Lower lobe of right lung (tissue), 2 donors: Measurements from ENCODE around the gene TMED6. TPM values are rescaled to one million over a fixed set of nuclear protein-coding genes. Genes with fewer than 3 reads are reported as not detected.

Experiments
- ATAC-seq, 2 donors: fragments of 200-7000 bp; cut with Tn5 transposase; one replicate each; pipeline ENCODE4 v1.9.1; 2020 to 2022; ENCODE audit warnings: mild to moderate bottlenecking in 2 of 2, moderate library complexity in 2 of 2
- DNase-seq: peaks from one replicate; pipeline ENCODE4 v3.0.0-alpha.2; 2020
- H3K27ac ChIP-seq: fragments of 200-600 bp; one replicate; pipeline ENCODE4 v1.8.0; 2022
- H3K27me3 ChIP-seq: fragments of 200-600 bp; one replicate; pipeline ENCODE4 v1.8.0; 2022; ENCODE audit warnings: low read depth
- H3K36me3 ChIP-seq: fragments of 200-600 bp; one replicate; pipeline ENCODE4 v1.8.0; 2022; ENCODE audit warnings: mild to moderate bottlenecking
- H3K4me1 ChIP-seq: fragments of 200-600 bp; one replicate; pipeline ENCODE4 v1.8.0; 2022
- H3K4me3 ChIP-seq: fragments of 200-600 bp; one replicate; pipeline ENCODE4 v1.8.0; 2022; ENCODE audit warnings: mild to moderate bottlenecking
- H3K9me3 ChIP-seq: fragments of 200-600 bp; one replicate; pipeline ENCODE4 v1.8.0; 2022
- intact Hi-C: fragments of 100-400 bp; cut with DNase I; formaldehyde crosslinking; loops from one replicate; pipeline ENCODE4 v1.11.0; 2022
- total RNA-seq: library from RNA; stranded (reverse); fragmentation: NEBNext Ultra II Directional; extraction: Animal tissue kit (Norgen Biotek cat#: 25700); gene quantifications from one replicate; pipeline ENCODE4 v1.2.1, GENCODE V29; 2021
- TF ChIP-seq, protein P1 (sequence below): fragments of 200-600 bp; IDR thresholded peaks from one replicate; pipeline ENCODE4 v1.8.0; 2022; ENCODE audit warnings: antibody characterized with exemption, mild to moderate bottlenecking
- donor health status: DM: no; HTN: yes; CAD: no; lungs with severe emphysema.

The TMED6 gene
- total RNA-seq, 1 donor from 2014 or later, result 0.77 TPM

DNA sequence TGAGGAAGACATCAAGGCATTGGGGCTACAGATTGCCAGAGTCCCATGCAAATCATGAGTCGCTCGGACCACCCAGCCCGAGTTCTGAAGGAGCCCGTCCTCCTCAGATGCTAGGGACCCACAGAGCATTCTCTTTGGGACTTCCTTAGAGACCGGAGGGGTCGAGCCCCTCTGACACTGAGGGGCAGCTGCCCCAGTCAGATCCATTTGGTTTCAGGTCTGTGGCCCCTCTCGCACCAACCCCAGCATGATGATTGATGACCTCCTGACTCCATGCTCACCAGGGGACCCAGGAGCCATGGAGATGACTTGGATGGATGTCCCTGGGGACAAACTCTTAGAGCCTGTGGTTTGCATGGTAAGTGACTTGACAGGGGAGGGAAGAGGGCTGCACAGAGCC is 29.2 kb downstream of the TMED6 start:
- TF ChIP-seq, protein P1, sequence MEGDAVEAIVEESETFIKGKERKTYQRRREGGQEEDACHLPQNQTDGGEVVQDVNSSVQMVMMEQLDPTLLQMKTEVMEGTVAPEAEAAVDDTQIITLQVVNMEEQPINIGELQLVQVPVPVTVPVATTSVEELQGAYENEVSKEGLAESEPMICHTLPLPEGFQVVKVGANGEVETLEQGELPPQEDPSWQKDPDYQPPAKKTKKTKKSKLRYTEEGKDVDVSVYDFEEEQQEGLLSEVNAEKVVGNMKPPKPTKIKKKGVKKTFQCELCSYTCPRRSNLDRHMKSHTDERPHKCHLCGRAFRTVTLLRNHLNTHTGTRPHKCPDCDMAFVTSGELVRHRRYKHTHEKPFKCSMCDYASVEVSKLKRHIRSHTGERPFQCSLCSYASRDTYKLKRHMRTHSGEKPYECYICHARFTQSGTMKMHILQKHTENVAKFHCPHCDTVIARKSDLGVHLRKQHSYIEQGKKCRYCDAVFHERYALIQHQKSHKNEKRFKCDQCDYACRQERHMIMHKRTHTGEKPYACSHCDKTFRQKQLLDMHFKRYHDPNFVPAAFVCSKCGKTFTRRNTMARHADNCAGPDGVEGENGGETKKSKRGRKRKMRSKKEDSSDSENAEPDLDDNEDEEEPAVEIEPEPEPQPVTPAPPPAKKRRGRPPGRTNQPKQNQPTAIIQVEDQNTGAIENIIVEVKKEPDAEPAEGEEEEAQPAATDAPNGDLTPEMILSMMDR, result no peak
- ATAC-seq (no peak), DNase-seq (no peak)
- H3K27me3 ChIP-seq, result no peaks in the 10 kb centered on the region
- H3K4me1 ChIP-seq, result peaks cover 10% of the 10 kb centered on the region
- intact Hi-C loops, result no loop called here
- no peaks in the 10 kb centered on the region for H3K9me3 ChIP-seq
- H3K27ac ChIP-seq, result no peak overlapping the region
- no peak overlapping the region for H3K4me3 ChIP-seq
- H3K36me3 ChIP-seq, result peaks cover 100% of the 10 kb centered on the region

- ATAC-seq (no peak), DNase-seq (no peak)
- Histone ChIP-seq H3K27me3 (no peaks in the 10 kb centered on the region), H3K27ac (no peak overlapping the region), H3K4me3 (no peak overlapping the region), H3K9me3 (no peaks in the 10 kb centered on the region), H3K4me1 (peaks cover 9% of the 10 kb centered on the region), H3K36me3 (peaks cover 100% of the 10 kb centered on the region)
- intact Hi-C loops, result no loop called here
- TF ChIP-seq, protein P1, result no peak
Observed at GRCh38 chr16:69321080-69321479, 30.5 kb downstream of the TMED6 start.

DNA sequence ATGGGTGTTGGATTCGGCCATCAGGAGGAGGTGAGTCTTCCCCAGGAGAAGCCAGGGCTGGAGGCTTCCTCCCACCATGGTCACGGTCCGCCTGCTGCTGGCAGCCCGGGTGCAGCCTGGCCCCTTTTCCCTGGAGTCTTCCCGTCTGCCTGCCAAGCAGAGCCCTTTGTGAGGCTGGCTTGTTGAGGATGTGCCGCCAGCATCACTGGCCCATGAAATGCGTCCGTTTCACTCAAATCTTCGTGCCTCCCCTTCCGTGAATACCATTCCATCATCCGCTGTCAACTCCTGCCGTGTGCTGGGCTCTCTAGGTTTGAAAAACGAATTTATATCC is 30.9 kb downstream of the TMED6 start:
- Histone ChIP-seq H3K36me3 (peaks cover 100% of the 10 kb centered on the region), H3K27me3 (no peaks in the 10 kb centered on the region), H3K4me1 (peaks cover 9% of the 10 kb centered on the region), H3K9me3 (no peaks in the 10 kb centered on the region), H3K27ac (no peak overlapping the region), H3K4me3 (no peak overlapping the region)
- intact Hi-C loops, result no loop called here
- DNase-seq, result no peak
- no peak for ATAC-seq
- TF ChIP-seq, protein P1, result no peak

- peaks cover 100% of the 10 kb centered on the region for H3K36me3 ChIP-seq
- H3K4me1 ChIP-seq, result peaks cover 9% of the 10 kb centered on the region
- TF ChIP-seq, protein P1, result no peak
- no peak overlapping the region for H3K27ac ChIP-seq
- DNase-seq (no peak), ATAC-seq (no peak)
- intact Hi-C loops, result no loop called here
- no peak overlapping the region for H3K4me3 ChIP-seq
- no peaks in the 10 kb centered on the region for H3K9me3 ChIP-seq
- no peaks in the 10 kb centered on the region for H3K27me3 ChIP-seq
Observed at GRCh38 chr16:69319826-69320739, 31.5 kb downstream of the TMED6 start.

- TF ChIP-seq, protein P1, result no peak
- no peaks in the 10 kb centered on the region for H3K27me3 ChIP-seq
- ATAC-seq, result no peak
- H3K4me1 ChIP-seq, result peaks cover 5% of the 10 kb centered on the region
- intact Hi-C loops, result no loop called here
- no peak overlapping the region for H3K27ac ChIP-seq
- no peak overlapping the region for H3K4me3 ChIP-seq
- H3K36me3 ChIP-seq, result peaks cover 100% of the 10 kb centered on the region
- DNase-seq, result no peak
- H3K9me3 ChIP-seq, result no peaks in the 10 kb centered on the region
Observed at GRCh38 chr16:69319381-69319780, 32.2 kb downstream of the TMED6 start.
